ENCODE results near the gene RALBP1.

DNA sequence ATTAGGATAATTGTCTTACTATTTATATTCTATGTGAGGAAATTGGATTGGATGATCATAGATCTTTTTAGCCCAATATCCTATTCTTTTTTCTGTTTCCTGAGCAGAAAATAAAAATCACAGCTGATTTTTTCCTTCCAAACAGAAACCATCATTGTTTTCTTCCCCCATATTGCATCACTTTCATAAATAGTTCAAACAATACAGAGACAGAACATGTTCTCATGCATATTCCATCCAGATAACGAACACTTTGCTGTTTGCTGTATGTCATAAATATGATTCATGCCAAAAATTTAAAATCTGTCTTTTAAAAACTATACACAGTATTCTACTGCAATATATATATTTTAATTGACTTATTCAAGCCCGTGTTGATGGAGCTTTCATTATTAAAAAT lies 22.0 kb upstream of the RALBP1 start:
- TF ChIP-seq, protein P1, sequence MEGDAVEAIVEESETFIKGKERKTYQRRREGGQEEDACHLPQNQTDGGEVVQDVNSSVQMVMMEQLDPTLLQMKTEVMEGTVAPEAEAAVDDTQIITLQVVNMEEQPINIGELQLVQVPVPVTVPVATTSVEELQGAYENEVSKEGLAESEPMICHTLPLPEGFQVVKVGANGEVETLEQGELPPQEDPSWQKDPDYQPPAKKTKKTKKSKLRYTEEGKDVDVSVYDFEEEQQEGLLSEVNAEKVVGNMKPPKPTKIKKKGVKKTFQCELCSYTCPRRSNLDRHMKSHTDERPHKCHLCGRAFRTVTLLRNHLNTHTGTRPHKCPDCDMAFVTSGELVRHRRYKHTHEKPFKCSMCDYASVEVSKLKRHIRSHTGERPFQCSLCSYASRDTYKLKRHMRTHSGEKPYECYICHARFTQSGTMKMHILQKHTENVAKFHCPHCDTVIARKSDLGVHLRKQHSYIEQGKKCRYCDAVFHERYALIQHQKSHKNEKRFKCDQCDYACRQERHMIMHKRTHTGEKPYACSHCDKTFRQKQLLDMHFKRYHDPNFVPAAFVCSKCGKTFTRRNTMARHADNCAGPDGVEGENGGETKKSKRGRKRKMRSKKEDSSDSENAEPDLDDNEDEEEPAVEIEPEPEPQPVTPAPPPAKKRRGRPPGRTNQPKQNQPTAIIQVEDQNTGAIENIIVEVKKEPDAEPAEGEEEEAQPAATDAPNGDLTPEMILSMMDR (IDR thresholded peaks at IDR 0.05), result no peak
- no peak for TF ChIP-seq POLR2A (IDR thresholded peaks at IDR 0.05)
